ENCODE data around the gene DDX51.

DDX51 gene, protein sequence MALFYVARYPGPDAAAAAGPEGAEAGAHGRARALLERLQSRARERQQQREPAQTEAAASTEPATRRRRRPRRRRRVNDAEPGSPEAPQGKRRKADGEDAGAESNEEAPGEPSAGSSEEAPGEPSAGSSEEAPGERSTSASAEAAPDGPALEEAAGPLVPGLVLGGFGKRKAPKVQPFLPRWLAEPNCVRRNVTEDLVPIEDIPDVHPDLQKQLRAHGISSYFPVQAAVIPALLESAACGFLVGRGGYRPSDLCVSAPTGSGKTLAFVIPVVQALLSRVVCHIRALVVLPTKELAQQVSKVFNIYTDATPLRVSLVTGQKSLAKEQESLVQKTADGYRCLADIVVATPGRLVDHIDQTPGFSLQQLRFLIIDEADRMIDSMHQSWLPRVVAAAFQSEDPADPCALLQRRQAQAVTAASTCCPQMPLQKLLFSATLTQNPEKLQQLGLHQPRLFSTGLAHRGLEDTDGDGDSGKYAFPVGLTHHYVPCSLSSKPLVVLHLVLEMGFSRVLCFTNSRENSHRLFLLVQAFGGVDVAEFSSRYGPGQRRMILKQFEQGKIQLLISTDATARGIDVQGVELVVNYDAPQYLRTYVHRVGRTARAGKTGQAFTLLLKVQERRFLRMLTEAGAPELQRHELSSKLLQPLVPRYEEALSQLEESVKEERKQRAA

DNA sequence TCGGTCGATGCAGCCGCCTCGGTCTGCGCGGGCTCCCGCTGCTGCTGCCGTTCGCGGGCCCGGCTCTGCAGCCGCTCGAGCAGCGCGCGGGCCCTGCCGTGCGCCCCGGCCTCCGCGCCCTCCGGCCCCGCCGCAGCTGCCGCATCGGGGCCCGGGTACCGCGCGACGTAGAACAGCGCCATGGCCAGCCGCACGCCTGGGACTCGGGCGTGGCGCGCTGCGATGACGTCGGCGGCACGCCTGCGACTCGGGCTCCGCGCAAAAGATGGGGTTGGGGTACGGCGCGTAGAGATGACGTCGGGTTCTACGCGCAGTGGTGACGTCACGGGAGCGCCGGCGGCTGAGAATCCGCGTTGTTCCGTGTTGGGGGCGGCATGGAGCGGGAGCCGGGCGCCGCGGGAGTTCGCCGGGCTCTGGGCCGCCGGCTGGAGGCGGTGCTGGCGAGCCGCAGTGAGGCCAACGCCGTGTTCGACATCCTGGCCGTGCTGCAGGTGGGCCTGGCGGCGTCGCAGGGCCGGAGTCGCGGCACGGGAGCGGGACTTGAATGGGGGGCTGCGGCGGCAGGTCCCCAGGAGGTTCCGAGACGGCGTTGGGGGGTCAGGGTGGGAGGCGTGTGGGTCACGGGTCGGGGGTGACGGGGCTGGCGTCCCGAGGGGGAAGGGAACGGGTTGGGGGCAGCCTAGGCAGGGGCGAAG is at the start of gene DDX51, which contains the start of gene NOC4L:
DDX51 (minus strand) TSS at position 205 of the 695 bp plus-strand sequence; CDS start at position 182, 23 bp downstream.
NOC4L (plus strand) TSS at position 343 of the 695 bp plus-strand sequence; CDS start at position 375, 32 bp downstream.
- peak; percentile 87 to 95 for DNase-seq (ENCODE audit: low read depth in 2 of 2)

DNA sequence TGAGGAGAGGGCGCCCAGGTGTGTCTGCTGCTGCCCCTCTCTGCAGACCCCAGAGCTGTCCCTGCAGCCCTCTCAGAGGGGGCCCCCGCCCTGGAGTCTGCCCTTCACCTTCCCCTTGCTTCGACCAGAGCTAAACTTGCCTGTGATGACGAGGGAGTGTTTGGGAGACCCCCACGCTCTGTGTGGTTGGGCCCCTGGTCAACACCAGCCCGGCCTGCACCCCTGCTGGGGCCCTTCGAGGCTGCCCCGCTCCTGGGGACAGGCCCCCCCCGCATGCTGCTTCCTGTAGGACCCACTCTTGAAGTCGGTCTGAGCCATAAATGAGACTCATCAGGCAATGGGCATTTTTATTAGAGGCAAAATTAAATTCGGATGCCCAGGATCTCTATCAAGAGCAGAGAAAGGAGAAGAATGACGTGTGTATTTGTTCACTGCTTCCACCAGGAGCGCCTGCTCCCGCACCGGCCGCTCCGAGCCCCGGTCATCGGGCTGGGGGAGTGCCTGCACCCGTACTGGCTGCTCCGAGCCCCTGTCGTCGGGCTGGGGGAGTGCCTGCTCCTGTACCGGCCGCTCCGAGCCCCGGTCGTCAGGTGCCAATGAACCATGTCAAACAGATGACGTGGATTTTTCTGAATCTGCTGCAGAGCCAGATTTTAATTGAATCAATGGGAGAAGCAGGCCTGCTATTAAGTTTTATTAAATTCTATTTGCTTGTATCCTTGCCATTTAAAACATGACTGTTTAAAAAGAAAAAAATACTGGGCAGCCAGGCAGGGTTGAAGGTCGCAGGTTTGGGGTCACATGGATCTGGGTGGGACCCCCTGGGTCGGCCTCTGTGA is 47.8 kb upstream of the DDX51 start:
- no peak for DNase-seq (ENCODE audit: low read depth in 2 of 2)

DNA sequence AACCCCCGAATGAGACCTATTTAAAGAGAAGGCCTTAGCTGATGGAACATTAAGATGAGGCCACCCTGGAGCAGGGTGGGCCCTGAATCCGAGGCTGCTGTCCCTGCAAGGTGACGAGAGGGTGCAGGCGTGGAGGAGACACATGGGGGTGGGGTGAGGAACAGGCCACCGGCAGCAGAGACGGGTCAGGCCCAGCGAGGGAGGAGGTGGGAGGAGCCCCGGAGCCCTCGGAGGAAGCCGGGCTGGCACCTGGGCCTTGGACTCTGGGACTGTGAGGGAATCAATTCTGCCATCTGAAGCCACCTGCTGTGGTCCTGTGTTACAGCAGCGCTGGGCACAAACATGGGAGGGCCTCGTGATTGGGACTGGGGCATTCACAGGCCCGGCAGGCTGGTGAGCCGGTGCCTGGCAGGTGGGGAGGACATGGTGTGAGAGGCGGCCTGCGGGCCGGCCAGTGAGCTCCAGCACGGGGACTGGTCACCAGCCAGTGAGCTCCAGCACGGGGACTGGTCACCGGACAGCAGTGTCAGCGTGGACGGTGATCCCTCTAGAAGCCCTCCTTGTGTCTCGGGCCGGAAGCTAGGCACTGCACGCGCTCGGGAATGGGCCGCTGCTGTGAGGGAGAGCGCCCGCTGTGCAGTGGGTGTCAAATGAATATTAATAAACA is 46.8 kb upstream of the DDX51 start:
- no peak for DNase-seq (ENCODE audit: low read depth in 2 of 2)

DNA sequence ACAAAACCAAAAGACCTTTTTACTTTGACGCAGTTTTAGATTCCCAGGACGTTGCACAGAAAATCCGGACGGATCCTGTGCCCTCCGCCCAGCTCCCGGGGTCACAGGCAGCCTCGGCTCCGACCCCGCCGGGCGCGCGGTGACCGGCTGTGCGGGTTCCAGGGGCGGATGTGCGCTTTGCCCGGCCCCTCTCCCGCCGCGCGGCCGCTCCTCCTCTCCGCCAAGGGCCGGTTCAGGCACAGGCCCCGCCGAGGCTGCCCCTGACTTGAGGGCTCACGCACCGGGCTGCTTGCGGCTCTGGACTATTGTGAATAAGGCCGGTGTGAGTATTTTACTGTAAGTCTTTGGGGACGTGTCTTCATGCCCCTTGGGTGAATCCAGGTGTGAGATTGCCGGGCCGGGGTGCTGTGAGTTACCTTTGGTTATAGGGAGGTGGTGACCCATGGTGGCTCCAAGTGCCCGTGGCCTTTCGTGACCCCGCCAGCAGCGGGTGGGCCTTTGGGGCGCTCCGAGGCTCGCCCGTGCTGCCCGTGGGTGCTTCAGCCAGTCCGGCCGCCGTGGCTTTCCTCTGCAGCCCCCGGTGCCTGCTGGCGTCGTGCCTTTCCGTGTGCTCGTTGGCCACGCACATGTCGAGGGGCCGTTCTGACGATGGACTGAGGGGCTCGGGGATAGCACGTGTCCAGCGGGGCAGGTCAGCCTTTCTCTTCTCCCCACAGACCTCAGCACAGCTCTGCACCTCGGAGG is 46.1 kb upstream of the DDX51 start:
- DNase-seq (ENCODE audit: low read depth in 2 of 2), result no peak

DNA sequence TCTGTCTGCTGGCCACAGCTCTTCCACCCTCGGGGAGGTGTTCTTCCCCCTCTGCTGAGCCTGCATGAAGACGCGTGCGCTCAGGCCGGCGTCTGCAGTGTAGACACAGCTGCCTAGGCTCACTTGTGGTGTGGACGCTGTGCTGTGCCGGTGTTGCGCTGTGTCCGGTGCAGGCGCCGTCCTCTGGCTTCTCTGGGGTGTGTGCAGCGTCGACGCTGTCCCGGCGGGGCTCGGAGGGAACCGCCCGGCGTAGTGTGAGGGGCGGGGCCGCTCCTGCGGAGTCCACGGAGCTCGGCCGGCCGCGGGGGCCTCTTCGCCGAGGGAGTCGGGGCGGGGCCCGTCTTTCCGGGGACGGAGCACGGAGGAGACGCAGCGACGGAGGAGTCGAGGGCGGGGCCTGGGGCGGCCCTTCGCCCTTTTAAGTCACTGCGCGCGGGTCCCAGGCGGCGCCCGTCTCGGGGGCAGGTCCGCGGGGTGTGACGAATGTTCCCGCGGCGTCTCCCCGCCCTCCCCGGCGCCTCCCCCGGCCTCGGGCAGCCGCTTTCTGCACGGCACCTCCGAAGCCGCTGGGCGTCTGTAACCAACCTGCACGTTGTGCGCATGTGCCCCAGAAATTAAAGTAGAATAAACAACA is 45.4 kb upstream of the DDX51 start:
- DNase-seq (ENCODE audit: low read depth in 2 of 2), result peak; percentile 87 to 89

DNA sequence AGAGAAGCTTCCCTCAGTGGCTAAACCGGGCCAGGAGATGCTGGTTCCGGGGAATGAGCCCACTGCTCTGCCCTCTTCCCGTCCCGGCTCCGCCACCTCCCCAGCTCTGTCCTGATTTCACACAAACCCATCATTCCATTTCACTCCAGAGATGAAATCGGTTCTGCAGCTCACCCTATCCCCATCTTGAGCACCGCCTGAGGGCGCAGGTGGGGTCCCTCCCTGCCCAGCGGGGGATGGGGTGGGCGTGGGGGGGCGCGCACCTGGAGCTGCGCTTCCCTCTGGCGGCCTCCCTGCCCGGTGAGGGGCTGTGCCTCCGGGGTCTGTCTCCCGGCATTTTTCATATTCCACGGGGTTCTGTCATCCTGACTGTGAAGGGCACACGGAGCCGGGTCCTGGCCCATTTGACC is 44.8 kb upstream of the DDX51 start:
- DNase-seq (ENCODE audit: low read depth in 2 of 2), result no peak

DNA sequence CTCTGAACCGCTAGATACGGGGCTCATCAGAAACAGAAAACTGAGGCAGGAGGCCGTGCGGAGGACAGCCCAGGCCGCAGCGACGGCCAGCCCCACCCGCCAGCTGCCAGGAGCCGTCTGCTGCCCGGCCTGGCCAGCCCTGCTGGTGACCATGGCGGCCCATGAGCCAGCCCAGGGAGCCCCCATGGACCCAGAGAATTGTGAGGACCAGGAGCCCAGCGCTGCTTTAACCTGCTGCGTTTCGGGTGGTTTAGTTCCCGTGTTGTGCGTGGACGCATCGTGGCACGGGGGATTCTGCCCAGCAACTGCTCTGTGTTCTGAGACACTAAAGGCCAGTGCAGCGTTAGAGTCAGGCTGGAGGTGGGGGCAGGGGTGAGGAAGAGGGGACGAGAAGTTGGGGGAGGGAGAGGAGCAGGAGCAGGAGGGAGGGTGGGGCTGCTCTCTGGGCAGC is 44.4 kb upstream of the DDX51 start:
- no peak for DNase-seq (ENCODE audit: low read depth in 2 of 2)

DNA sequence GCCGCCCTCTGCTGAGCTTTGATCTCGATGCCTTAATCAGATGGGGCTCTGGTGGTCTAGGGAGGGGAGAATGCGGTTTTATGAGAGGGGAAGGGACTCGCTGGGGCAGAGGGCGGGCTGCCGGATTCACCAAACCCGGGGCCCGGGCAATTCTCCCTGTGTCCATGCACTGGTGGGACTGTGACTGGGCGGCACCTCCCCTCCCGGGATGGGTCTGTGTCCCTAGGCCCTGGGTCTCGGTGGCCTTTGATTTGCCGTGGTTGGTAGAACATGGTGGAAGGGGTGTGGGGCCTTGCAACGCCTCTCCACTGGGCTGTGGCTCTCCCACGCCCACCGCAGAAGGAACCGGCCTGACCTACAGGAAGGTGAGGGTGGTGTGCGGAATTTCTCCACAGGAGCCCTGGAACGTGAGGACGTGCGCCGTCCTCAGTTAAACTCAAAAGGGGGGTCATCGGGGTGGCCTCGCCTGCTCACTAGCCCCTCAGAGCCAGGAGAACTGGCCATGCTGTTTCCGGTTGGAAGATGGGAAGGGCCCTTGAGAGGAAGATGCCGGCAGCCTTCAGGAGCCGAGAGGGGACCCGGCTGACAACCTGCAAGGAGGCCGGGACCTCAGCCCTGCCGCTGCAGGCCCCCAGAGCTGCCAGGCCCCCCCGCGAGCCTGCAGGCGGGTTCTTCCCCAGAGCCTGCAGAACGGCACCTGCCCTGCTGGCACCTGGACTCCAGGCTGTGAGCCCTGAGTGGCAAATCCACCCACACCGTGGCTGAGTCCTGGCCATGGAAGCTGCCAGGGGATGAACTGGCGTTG is 43.7 kb upstream of the DDX51 start:
- DNase-seq (ENCODE audit: low read depth in 2 of 2), result no peak

DNA sequence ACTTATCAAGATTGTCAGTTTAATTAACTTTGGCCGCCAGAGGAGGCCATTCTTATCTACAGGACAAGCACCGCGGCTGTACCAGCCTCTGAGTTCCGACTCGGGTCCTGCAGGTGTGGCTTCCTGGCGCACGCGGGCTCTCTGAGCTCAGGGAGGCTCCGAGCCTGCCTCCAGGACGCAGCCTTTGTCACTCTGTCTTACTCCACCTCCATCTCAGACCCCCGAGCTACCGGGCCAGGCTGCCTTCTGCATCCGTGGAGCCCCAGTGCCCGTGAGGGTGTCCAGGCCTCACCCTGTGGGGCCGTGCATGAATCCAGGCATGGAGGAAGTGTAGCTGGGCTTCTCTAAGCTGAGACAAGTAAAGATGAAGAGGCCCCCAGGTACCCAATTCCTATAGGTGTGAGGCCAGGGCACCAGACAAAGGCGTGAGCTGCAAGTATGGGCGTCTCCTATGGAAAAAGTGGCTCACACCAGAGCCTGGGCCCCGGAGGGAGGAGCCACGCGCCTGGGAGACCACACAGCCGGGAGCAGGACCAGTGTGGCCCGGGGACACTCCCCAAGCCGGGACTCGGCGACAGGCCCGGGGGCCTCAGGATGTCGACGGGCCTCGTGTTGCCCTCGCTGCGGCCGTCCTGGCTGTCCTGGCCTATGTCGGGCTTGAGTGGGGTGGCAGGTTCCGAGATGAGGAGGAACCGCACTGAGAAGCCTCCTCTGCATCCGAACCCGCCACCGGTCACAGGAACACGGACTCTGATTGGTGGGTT is 42.9 kb upstream of the DDX51 start:
- DNase-seq (ENCODE audit: low read depth in 2 of 2), result no peak

DNA sequence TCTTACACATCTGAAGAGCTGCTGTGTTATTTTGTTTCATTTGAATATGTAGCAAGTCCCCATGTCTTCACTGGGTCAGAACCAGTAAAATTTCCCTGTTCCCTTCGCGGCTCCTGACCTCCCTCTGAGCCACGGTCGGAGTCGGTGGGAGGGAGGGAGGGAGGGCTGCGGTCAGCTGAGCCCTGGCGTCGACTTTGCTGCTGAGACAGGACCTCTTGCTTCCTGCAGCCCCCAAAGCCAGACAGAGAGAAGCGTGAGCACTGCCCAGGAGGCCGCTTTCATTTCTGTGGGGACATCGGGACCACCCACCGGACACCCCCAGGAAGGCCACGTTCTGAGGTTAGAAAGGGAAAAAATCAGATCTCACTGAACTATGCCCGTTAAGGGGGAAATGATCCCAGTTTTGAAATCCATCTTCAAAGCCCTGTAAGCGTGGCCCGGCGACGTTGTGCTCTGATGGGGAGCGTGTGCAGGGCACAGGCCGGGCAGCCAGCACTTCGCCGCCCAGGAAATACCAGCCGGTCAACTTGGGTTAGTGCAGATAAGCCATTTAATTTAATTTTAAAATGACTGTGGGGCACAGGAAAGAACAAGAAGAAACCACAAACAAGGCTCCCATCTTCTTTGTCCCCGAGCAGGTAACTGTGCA is 42.2 kb upstream of the DDX51 start:
- no peak for DNase-seq (ENCODE audit: low read depth in 2 of 2)

DNA sequence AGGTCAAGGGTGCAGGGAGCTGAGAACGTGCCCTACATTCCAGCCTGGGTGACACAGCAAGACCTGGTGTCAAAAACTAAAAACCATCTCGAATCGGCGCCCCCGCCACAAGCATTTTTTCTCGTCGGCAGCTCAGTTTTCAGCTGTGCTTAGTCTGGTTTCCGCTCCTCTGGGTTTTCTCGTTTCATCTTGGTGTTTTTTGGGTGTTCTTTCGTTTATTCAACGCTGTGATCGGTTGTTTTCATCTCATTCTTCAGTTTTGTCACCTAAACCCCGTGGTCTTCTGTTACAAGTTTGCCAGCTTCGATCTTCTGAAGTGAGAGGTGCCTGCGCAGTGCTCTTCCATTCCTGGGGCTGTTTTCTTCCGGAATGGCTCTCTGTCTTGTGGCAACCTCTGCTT is 41.6 kb upstream of the DDX51 start:
- no peak for DNase-seq (ENCODE audit: low read depth in 2 of 2)

DNA sequence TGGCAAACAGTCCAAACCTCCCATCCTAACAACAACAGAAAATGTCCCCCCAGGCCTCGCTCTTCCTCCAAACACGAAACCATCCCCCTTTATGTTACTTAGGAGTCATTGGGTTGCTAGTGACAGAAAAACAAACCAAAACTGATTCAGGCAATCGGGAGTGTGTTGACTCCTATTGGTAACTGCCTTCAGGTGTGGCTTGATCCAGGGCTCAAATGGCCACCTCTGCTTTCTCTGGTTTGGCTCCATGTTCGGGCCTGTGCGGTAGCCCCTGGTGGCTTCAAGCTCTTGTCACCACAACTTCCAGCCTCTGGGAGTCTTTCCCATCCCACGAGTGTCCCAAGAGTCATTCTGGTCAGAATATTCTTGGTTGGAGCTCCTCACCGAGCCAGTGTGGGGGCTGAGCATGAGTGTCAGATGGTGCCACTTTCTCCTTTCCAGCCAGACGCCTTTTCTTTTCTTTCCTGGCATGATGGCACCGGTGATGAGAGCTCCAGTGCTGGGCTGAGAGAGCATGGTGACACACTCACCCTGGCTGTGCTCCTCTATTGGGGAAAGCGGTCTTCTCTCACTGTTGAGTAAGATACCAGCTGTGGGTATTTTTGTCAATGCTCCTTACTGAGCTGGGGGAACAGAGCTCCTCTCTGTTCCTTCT is 38.7 kb upstream of the DDX51 start:
- DNase-seq (ENCODE audit: low read depth in 2 of 2), result no peak

DNA sequence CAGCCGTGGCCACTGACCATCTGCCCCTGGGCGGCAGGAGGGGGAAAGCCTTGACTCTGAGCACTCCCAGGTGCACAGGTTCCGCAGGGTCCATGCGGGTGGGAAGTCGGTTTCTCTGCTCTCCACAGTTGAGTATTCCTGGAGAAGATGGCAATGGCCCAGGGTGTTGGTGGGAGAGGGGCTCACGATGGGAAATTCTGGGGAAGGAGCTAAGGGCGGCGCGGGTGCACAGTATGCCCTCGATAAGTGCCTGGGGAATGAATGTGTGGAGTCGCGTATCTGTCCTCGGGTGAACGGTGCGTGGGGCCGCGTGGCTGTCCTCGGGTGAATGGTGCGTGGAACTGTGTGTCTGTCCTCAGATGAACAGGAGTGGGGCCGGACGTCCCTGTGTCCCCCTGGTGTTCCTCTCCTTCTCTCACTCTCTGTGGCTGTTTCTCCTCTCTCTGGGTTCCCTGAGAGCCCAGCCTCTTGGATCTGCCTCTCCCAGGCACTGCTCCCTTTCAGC is 38.1 kb upstream of the DDX51 start:
- DNase-seq (ENCODE audit: low read depth in 2 of 2), result no peak

DNA sequence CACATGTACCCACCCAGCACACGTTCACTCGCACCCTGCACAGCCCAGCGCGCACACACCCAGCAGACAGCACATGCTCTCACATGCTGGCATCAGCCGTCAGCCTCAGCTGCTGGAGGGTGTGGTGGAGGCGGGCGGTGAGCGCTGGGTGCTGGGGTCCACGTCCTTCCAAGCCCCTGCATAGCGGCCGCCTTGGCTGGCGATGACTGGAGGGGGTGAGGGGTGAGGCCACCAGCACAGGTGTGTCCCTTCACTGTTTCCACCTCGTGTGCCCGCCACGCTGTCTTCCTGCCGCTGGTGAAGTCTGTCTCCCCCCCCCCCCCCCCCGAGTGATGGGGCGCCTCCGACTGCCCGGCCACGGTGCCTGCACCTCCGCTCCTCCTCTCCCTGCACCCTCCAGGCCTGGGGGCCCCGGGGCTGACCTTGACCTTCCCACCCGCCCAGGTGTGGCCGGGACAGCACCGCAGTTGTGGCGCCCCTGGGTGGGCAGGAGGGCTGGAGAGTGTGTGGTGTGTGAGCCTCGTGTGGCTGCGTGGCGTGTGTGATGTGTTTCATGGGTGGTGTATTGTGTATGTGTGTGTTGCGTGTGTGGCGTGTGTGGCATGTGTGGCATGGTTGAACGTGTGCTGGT is 37.6 kb upstream of the DDX51 start:
- DNase-seq (ENCODE audit: low read depth in 2 of 2), result no peak

DNA sequence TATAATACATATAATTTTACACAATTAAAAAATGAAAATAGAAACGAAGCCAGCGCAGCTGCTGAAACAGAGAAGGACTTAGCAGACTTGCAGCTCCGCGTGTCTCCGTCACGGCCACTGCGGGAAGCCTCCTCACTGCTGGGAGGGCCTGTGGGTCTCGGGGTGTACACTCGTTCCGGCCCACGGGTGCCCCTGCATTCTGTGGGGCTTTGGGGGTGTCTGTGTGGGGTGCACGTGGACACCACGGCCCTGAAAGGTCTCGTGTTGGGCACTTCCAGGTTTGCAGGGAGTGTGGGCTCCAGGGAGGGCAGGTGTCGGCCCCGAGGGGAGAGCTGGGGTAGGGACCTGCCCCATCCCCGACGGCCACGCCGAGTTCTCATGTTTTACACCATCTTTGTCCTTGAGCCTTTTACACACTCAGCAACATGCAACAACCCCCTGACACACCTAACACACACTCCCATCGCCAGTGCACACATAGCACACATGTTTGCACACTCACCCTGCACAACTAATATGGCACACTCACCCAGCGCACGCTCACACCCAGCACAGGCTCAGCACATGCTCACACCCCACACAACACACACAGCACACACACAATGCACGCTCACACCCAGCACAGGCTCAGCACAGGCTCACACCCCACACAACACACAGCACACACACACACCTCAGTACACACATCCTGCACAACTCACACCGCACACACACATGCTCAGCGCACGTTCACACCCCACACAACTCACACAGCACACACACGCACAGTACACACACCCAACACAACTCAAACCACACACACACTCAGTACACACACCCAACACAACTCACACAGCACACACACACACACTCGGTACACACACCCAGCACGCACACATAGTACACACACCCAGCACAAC is 36.8 kb upstream of the DDX51 start:
- DNase-seq (ENCODE audit: low read depth in 2 of 2), result no peak
